ENCODE data around the gene UBQLN1.
"Not testable (repeated sequence)": the region's sequence is repeated elsewhere in the genome, so short reads cannot be mapped to it uniquely, and the experiment has no call there.

The UBQLN1 gene

GRCh38 chr9:83630938-83631457 is 76.8 kb downstream of the UBQLN1 start:
- FAIRE-seq, result no peak

GRCh38 chr9:83629433-83630104 is 78.2 kb downstream of the UBQLN1 start:
- FAIRE-seq, result no peak

- FAIRE-seq, result no peak
Observed at GRCh38 chr9:83628540-83628939, 79.2 kb downstream of the UBQLN1 start.

GRCh38 chr9:83625178-83625577 is 82.6 kb downstream of the UBQLN1 start:
- no peak for FAIRE-seq

GRCh38 chr9:83623679-83624076 is 84.1 kb downstream of the UBQLN1 start:
- no peak for FAIRE-seq

- FAIRE-seq, result no peak
Observed at GRCh38 chr9:83622939-83623678, 84.6 kb downstream of the UBQLN1 start, which contains the start of gene IDNK. Gene IDNK, plus strand, starts transcription at chr9:83623143. Its CDS starts 29 bp downstream, at chr9:83623172.

- no peak for FAIRE-seq
Observed at GRCh38 chr9:83622433-83622938, 85.3 kb downstream of the UBQLN1 start.

GRCh38 chr9:83620841-83621636 is 86.7 kb downstream of the UBQLN1 start:
- FAIRE-seq, result no peak

GRCh38 chr9:83617299-83617698 is 90.5 kb downstream of the UBQLN1 start:
- no peak for FAIRE-seq

GRCh38 chr9:83613298-83613697 is 94.5 kb downstream of the UBQLN1 start:
- FAIRE-seq, result not testable (repeated sequence)
